DMS53 (cell line): ENCODE data around the gene ERC1.
"Not testable (repeated sequence)": the region's sequence is repeated elsewhere in the genome, so short reads cannot be mapped to it uniquely, and the experiment has no call there.

Experiments
- DNase-seq: peaks from one replicate; lab custom pipeline; 2025; lab: John Stamatoyannopoulos, UW

ERC1 gene

GRCh38 chr12:1022032-1022970 lies 31.3 kb downstream of the ERC1 start:
- DNase-seq: no peak

GRCh38 chr12:1030779-1031178 lies 39.8 kb downstream of the ERC1 start:
- no peak for DNase-seq

- no peak for DNase-seq
Measured at GRCh38 chr12:1034243-1034642, 43.2 kb downstream of the ERC1 start.

GRCh38 chr12:1034751-1035457 lies 43.9 kb downstream of the ERC1 start:
- DNase-seq: no peak

GRCh38 chr12:1041478-1041877 lies 50.5 kb downstream of the ERC1 start:
- DNase-seq: no peak

GRCh38 chr12:1044199-1044598 lies 53.2 kb downstream of the ERC1 start:
- DNase-seq: no peak

GRCh38 chr12:1044696-1045095 lies 53.7 kb downstream of the ERC1 start:
- no peak for DNase-seq

- no peak for DNase-seq
Measured at GRCh38 chr12:1046727-1047126, 55.7 kb downstream of the ERC1 start.

- no peak for DNase-seq
Measured at GRCh38 chr12:1047898-1048660, 57.1 kb downstream of the ERC1 start.

- DNase-seq: no peak
Measured at GRCh38 chr12:1050059-1050707, 59.2 kb downstream of the ERC1 start.

GRCh38 chr12:1051672-1052071 lies 60.6 kb downstream of the ERC1 start:
- not testable (repeated sequence) for DNase-seq

- no peak for DNase-seq
Measured at GRCh38 chr12:1053690-1054089, 62.7 kb downstream of the ERC1 start.

- no peak for DNase-seq
Measured at GRCh38 chr12:1054117-1054870, 63.3 kb downstream of the ERC1 start.

GRCh38 chr12:1056390-1056789 lies 65.4 kb downstream of the ERC1 start:
- DNase-seq: no peak

GRCh38 chr12:1058423-1058822 lies 67.4 kb downstream of the ERC1 start:
- DNase-seq: no peak

- no peak for DNase-seq
Measured at GRCh38 chr12:1059162-1059561, 68.1 kb downstream of the ERC1 start.

- DNase-seq: no peak
Measured at GRCh38 chr12:1063852-1064251, 72.8 kb downstream of the ERC1 start.

- no peak for DNase-seq
Measured at GRCh38 chr12:1064317-1064716, 73.3 kb downstream of the ERC1 start.

- DNase-seq: no peak
Measured at GRCh38 chr12:1065629-1066028, 74.6 kb downstream of the ERC1 start.

GRCh38 chr12:1069846-1070245 lies 78.8 kb downstream of the ERC1 start:
- no peak for DNase-seq

GRCh38 chr12:1071182-1071581 lies 80.2 kb downstream of the ERC1 start:
- DNase-seq: no peak
